Vein endothelial cell (primary cell): ENCODE results near the gene FBXO48. TPM values are rescaled to one million over a fixed set of nuclear protein-coding genes. Genes with fewer than 3 reads are reported as not detected.

Experiments used
- total RNA-seq: library from RNA; depleted of rRNA; stranded (reverse); fragments of >200 nt; gene quantifications from 2 replicates; pipeline ENCODE4 v1.2.3, GENCODE V29; 2012

The FBXO48 gene
- 0.33 and 0.48 TPM in 2 replicates for total RNA-seq

DNA sequence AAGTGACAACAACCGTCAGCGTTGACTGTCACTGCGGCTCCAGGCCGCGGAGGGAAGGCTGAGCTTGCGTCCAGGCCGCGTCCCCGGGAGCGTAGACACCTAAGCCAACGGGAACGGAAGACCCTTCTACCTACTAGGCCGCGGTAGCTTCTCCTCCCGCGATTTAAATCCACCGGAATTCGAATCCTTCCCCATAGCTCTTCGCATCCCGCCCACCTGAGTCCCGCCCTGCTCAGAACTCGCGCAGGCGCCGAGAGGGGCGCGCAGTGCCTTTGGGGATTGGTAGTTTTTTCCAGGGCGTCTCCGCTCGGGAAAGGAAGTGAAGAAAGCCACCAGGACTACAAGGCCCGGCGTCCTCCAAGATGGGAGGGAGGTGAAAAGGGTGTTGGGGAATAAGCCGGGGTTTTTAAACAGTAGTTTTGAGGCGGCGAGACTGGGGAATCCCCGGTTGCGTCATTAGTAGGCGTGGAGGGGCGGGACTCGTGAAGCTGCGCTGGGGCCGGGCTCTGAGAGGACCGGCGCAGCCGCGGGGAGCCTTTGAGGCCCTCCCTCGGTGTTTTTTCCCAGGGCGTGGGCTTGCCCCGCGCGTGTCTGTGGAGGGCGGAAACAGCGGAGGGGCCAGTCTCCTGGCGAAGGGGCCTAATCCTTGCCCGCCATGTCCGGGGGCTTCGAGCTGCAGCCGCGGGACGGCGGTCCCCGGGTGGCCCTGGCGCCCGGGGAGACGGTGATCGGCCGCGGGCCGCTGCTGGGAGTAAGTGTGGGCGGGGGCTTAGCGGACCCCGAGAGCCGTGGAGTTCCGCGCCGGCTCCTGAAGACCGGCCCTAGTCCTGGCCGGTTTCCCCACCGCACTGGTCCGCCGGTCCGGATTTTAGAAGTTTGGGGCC is at the start of gene FBXO48, which contains the start of gene APLF:
Gene FBXO48, minus strand, starts transcription at position 218 of the 884 bp plus-strand sequence. CDS start 2,149 bp downstream, outside the sequence.
Gene APLF, plus strand, starts transcription at position 509 of the 884 bp plus-strand sequence. Its CDS starts 147 bp downstream, at position 656.

Other genes with a start within 250 kb of the FBXO48 start
- gene PPP3R1, start 214.8 kb downstream of the FBXO48 start, total RNA-seq: 27.1 and 35.8 TPM in 2 replicates
- gene CNRIP1, start 147.3 kb downstream of the FBXO48 start, total RNA-seq: 46.4 and 48.7 TPM in 2 replicates
- under 0.01 and 0.10 TPM in 2 replicates for gene PLEK, start 102.0 kb downstream of the FBXO48 start, total RNA-seq
- gene APLF, start 291 bp upstream of the FBXO48 start, total RNA-seq: 4.2 and 5.6 TPM in 2 replicates
- under 0.01 TPM in 1 of 2 replicates, not detected in the other for gene PROKR1, start 176.3 kb upstream of the FBXO48 start, total RNA-seq